RKO (cell line): ENCODE data around the gene NFIC.
A peak's percentile ranks its signal among the peaks of the same experiment; 100 is the strongest.

ENCODE experiments used
- DNase-seq: peaks from one replicate; pipeline ENCODE4 v3.0.0-alpha.2; 2016; ENCODE audit warnings: low spot score

Gene NFIC

GRCh38 chr19:3359015-3359918 lies 7.1 kb upstream of the NFIC start:
- DNase-seq: no peak

- no peak for DNase-seq
Observed at GRCh38 chr19:3359919-3360420, 6.4 kb upstream of the NFIC start.

- DNase-seq: no peak
Observed at GRCh38 chr19:3360421-3361383, 5.7 kb upstream of the NFIC start.

- DNase-seq: no peak
Observed at GRCh38 chr19:3361384-3362216, 4.8 kb upstream of the NFIC start.

GRCh38 chr19:3362217-3362906 lies 4.0 kb upstream of the NFIC start:
- DNase-seq: no peak

GRCh38 chr19:3363841-3364500 lies 2.4 kb upstream of the NFIC start:
- DNase-seq: no peak

- no peak for DNase-seq
Observed at GRCh38 chr19:3364501-3364858, 1.9 kb upstream of the NFIC start.

GRCh38 chr19:3365093-3365835 lies 1.1 kb upstream of the NFIC start:
- DNase-seq: no peak

GRCh38 chr19:3366753-3367627 lies 607 bp downstream of the NFIC start:
- no peak for DNase-seq

GRCh38 chr19:3367628-3368440 lies 1.5 kb downstream of the NFIC start:
- no peak for DNase-seq

GRCh38 chr19:3368441-3368795 lies 2.0 kb downstream of the NFIC start:
- no peak for DNase-seq

- DNase-seq: no peak
Observed at GRCh38 chr19:3368848-3369336, 2.5 kb downstream of the NFIC start.

GRCh38 chr19:3369337-3370213 lies 3.2 kb downstream of the NFIC start:
- peak; percentile 65 for DNase-seq

GRCh38 chr19:3370214-3370720 lies 3.9 kb downstream of the NFIC start:
- no peak for DNase-seq

GRCh38 chr19:3370728-3371591 lies 4.6 kb downstream of the NFIC start:
- DNase-seq: no peak

GRCh38 chr19:3372413-3372812 lies 6.0 kb downstream of the NFIC start:
- no peak for DNase-seq
